Breast epithelium (tissue), 4 donors: ENCODE measurements around the gene LGR4. TPM values are rescaled to one million over a fixed set of nuclear protein-coding genes. Genes with fewer than 3 reads are reported as not detected.

Source experiments
- DNase-seq, 2 donors: peaks; one replicate each; pipeline ENCODE4 v3.0.0-alpha.2; 2019; ENCODE audit warnings: low spot score in 2 of 2
- H3K27ac ChIP-seq, 2 donors: fragments of 200-600 bp; sonication (generic) in 1 of 2; one replicate each; pipeline ENCODE4 v1.5.1; 2016 to 2019; ENCODE audit warnings: mild to moderate bottlenecking in 1 of 2
- H3K27me3 ChIP-seq, 2 donors: fragments of 200-600 bp; sonication (generic) in 1 of 2; one replicate each; pipeline versions ENCODE4 v1.5.1 to v1.6.0; 2017 to 2019; ENCODE audit warnings: control low read depth in 1 of 2, mild to moderate bottlenecking in 1 of 2
- H3K36me3 ChIP-seq: fragments of 200-600 bp; one replicate; pipeline ENCODE4 v1.5.1; 2019
- H3K4me1 ChIP-seq, 2 donors: fragments of 200-600 bp; sonication (generic); one replicate each; pipeline ENCODE4 v1.5.1; 2016 to 2019; ENCODE audit warnings: control low read depth in 1 of 2
- H3K4me3 ChIP-seq, 3 donors: fragments of 200-600 bp; sonication (generic); 1 replicate in 2 of 3; 2 replicates in 1 of 3; pipeline ENCODE4 v1.5.1; 2016 to 2019; ENCODE audit warnings: mild to moderate bottlenecking in 3 of 3, moderate library complexity in 2 of 3
- H3K9me3 ChIP-seq, 2 donors: fragments of 200-600 bp; sonication (generic) in 1 of 2; one replicate each; pipeline ENCODE4 v1.5.1; 2016 to 2019; ENCODE audit warnings: control low read depth in 1 of 2
- CTCF ChIP-seq, 3 donors: fragments of 450-650 bp; IDR thresholded peaks; one replicate each; pipeline ENCODE4 v1.5.1; 2016 to 2017; ENCODE audit warnings: antibody characterized with exemption in 3 of 3, mild to moderate bottlenecking in 3 of 3, moderate library complexity in 3 of 3
- POLR2A ChIP-seq: fragments of 450-650 bp; IDR thresholded peaks from one replicate; pipeline ENCODE4 v1.6.1; 2016; ENCODE audit warnings: antibody characterized with exemption, mild to moderate bottlenecking, moderate library complexity
- POLR2AphosphoS5 ChIP-seq, 3 donors: sonication (generic); formaldehyde crosslinking; IDR thresholded peaks; one replicate each; pipeline ENCODE4 v1.6.1; 2017; ENCODE audit warnings: antibody characterized with exemption in 3 of 3
- intact Hi-C: fragments of 100-400 bp; cut with DNase I; formaldehyde crosslinking; loops from one replicate; pipeline ENCODE4 v1.15.1; 2023; ENCODE audit warnings: low total_unique reads
- total RNA-seq, 3 donors: library from RNA; depleted of rRNA; stranded (reverse); fragments of >200 nt; gene quantifications; one replicate each; pipeline ENCODE4 v1.1.0, GENCODE V29; 2016

LGR4 gene
- total RNA-seq, 3 donors from 2014 or later = 28.5 to 93.7 (median 34.2) TPM

GRCh38 chr11:27410272-27410671 lies 62.3 kb downstream of the LGR4 start:
- Histone ChIP-seq H3K9me3 (no peaks in the 10 kb centered on the region), H3K4me1 (no peaks in the 10 kb centered on the region), H3K27me3 (no peaks in the 10 kb centered on the region), H3K4me3 (no peak overlapping the region), H3K27ac (no peak overlapping the region), H3K36me3 (no peaks in the 10 kb centered on the region)
- intact Hi-C loops = no loop called here
- TF ChIP-seq CTCF (IDR thresholded peaks at IDR 0.05) = no peak
- TF ChIP-seq POLR2A = no peak
- TF ChIP-seq POLR2AphosphoS5 (IDR thresholded peaks at IDR 0.05) = no peak
- DNase-seq = no peak

GRCh38 chr11:27409742-27410141 lies 62.8 kb downstream of the LGR4 start:
- no peak for TF ChIP-seq CTCF (IDR thresholded peaks at IDR 0.05)
- no peak for TF ChIP-seq POLR2A
- TF ChIP-seq POLR2AphosphoS5 (IDR thresholded peaks at IDR 0.05) = no peak
- intact Hi-C loops = no loop called here
- no peak for DNase-seq
- Histone ChIP-seq H3K9me3 (no peaks in the 10 kb centered on the region), H3K4me1 (no peaks in the 10 kb centered on the region), H3K27ac (no peak overlapping the region), H3K4me3 (no peak overlapping the region), H3K36me3 (no peaks in the 10 kb centered on the region), H3K27me3 (no peaks in the 10 kb centered on the region)

GRCh38 chr11:27409049-27409448 lies 63.5 kb downstream of the LGR4 start:
- no peak overlapping the region for H3K27ac ChIP-seq
- intact Hi-C loops = no loop called here
- H3K27me3 ChIP-seq = no peaks in the 10 kb centered on the region
- TF ChIP-seq POLR2AphosphoS5 (IDR thresholded peaks at IDR 0.05) = no peak
- TF ChIP-seq CTCF (IDR thresholded peaks at IDR 0.05) = no peak
- TF ChIP-seq POLR2A = no peak
- H3K4me1 ChIP-seq = no peaks in the 10 kb centered on the region
- no peak for DNase-seq
- H3K9me3 ChIP-seq = no peaks in the 10 kb centered on the region
- no peaks in the 10 kb centered on the region for H3K36me3 ChIP-seq
- H3K4me3 ChIP-seq = no peak overlapping the region

- no peaks in the 10 kb centered on the region for H3K9me3 ChIP-seq
- no peaks in the 10 kb centered on the region for H3K4me1 ChIP-seq
- no peaks in the 10 kb centered on the region for H3K27me3 ChIP-seq
- TF ChIP-seq CTCF (IDR thresholded peaks at IDR 0.05) = no peak
- TF ChIP-seq POLR2AphosphoS5 (IDR thresholded peaks at IDR 0.05) = no peak
- no peak for TF ChIP-seq POLR2A
- no peak overlapping the region for H3K27ac ChIP-seq
- intact Hi-C loops = no loop called here
- no peak for DNase-seq
- H3K36me3 ChIP-seq = no peaks in the 10 kb centered on the region
- H3K4me3 ChIP-seq = no peak overlapping the region
Measured at GRCh38 chr11:27408246-27408800, 64.3 kb downstream of the LGR4 start.

- Histone ChIP-seq H3K4me3 (no peak overlapping the region), H3K9me3 (no peaks in the 10 kb centered on the region), H3K27ac (no peak overlapping the region), H3K27me3 (no peaks in the 10 kb centered on the region), H3K36me3 (no peaks in the 10 kb centered on the region), H3K4me1 (no peaks in the 10 kb centered on the region)
- intact Hi-C loops = no loop called here
- no peak for DNase-seq
- TF ChIP-seq CTCF (IDR thresholded peaks at IDR 0.05) (no peak), POLR2AphosphoS5 (IDR thresholded peaks at IDR 0.05) (no peak), POLR2A (no peak)
Measured at GRCh38 chr11:27406498-27407354, 65.9 kb downstream of the LGR4 start.
